DMS 273 (cell line): Measurements from ENCODE around the gene HEG1.

Experiments used
- DNase-seq: peaks from one replicate; lab custom pipeline; 2025; ENCODE audit not compliant: unreplicated experiment; lab: John Stamatoyannopoulos, UW

HEG1 gene

GRCh38 chr3:124923833-124924232 lies 132.0 kb downstream of the HEG1 start:
- peak; percentile 31 for DNase-seq

- DNase-seq: no peak
Observed at GRCh38 chr3:124920718-124921117, 135.1 kb downstream of the HEG1 start.

GRCh38 chr3:124919756-124920155 lies 136.0 kb downstream of the HEG1 start:
- DNase-seq: no peak

GRCh38 chr3:124918524-124918923 lies 137.3 kb downstream of the HEG1 start:
- DNase-seq: no peak

GRCh38 chr3:124916837-124917409 lies 138.9 kb downstream of the HEG1 start:
- no peak for DNase-seq
